ENCODE measurements around the gene ATXN2.
"Not testable (repeated sequence)": the region's sequence is repeated elsewhere in the genome, so short reads cannot be mapped to it uniquely, and the experiment has no call there.

Gene ATXN2

GRCh38 chr12:111492979-111493378 is 106.1 kb downstream of the ATXN2 start:
- DNase-seq, result not testable (repeated sequence)

- no peak for DNase-seq
These were observed 110.3 kb downstream of the ATXN2 start for GRCh38 chr12:111488798-111489197.

GRCh38 chr12:111488271-111488670 is 110.8 kb downstream of the ATXN2 start:
- no peak for DNase-seq

GRCh38 chr12:111482462-111482861 is 116.7 kb downstream of the ATXN2 start:
- DNase-seq, result no peak

- no peak for DNase-seq
These were observed 127.9 kb downstream of the ATXN2 start for GRCh38 chr12:111471236-111471635.

GRCh38 chr12:111469401-111469800 is 129.7 kb downstream of the ATXN2 start:
- no peak for DNase-seq

GRCh38 chr12:111467857-111468241 is 131.3 kb downstream of the ATXN2 start:
- DNase-seq, result no peak

GRCh38 chr12:111467092-111467856 is 131.8 kb downstream of the ATXN2 start:
- DNase-seq, result no peak

- no peak for DNase-seq
These were observed 136.8 kb downstream of the ATXN2 start for GRCh38 chr12:111462210-111462769.

GRCh38 chr12:111460111-111460510 is 139.0 kb downstream of the ATXN2 start:
- DNase-seq, result peak; percentile 26

GRCh38 chr12:111458546-111459172 is 140.5 kb downstream of the ATXN2 start:
- peak; percentile 8 for DNase-seq

- DNase-seq, result no peak
These were observed 141.5 kb downstream of the ATXN2 start for GRCh38 chr12:111457577-111457976.

- peak; percentile 28 for DNase-seq
These were observed 142.0 kb downstream of the ATXN2 start for GRCh38 chr12:111457071-111457470.

- no peak for DNase-seq
These were observed 143.4 kb downstream of the ATXN2 start for GRCh38 chr12:111455448-111456320.

GRCh38 chr12:111454716-111455447 is 144.2 kb downstream of the ATXN2 start:
- peak; percentile 47 for DNase-seq

- peak; percentile 41 for DNase-seq
These were observed 144.8 kb downstream of the ATXN2 start for GRCh38 chr12:111454311-111454710.

- DNase-seq, result peak; percentile 51
These were observed 145.8 kb downstream of the ATXN2 start for GRCh38 chr12:111453071-111453989.

GRCh38 chr12:111451649-111452129 is 147.4 kb downstream of the ATXN2 start:
- DNase-seq, result peak; percentile 42

GRCh38 chr12:111451232-111451631 is 147.9 kb downstream of the ATXN2 start:
- no peak for DNase-seq

- peak; percentile 49 for DNase-seq
These were observed 148.4 kb downstream of the ATXN2 start for GRCh38 chr12:111450676-111451075.

Data from activated CD8-positive, alpha-beta memory T cell treated with anti-CD3 and anti-CD28 coated beads, Interleukin-2, amount 50 U/mL, for 48 hours (primary cell).